HG03439 (cell line): Measurements from ENCODE around the gene RPRD1A.
"Not testable (repeated sequence)": the region's sequence is repeated elsewhere in the genome, so short reads cannot be mapped to it uniquely, and the experiment has no call there.

Experiments used
- ATAC-seq: cut with Tn5 transposase; IDR thresholded peaks from one replicate; pipeline ENCODE4 v1.9.1; 2021; ENCODE audit warnings: mild to moderate bottlenecking, moderate library complexity; ENCODE audit not compliant: unreplicated experiment

Gene RPRD1A

DNA sequence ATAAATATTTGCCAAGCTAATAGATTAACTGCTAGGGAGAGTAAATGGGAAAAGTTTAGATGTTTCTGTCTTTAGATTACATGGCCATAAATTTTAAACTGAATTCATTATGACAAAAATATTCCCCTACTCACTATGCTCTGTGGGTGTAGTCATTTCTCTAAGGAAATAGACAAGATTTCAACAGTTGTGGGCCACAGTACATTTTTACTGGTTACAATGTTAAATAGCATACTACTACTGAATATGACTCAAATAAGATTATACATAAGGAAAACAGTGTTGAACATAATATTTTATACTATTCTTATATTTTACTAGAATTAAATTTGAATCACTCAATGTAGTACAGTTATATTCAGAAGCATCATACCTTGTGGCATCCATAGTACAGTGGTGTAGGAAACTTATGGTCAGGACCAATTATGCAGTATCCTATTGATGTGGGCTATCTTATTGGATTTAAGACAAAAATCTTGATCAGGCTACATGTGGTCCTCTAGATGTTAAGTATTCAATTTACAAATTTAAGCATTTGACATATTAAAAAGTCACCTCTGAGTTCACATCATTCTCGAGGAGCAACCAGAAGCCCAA is 33.0 kb downstream of the RPRD1A start:
- ATAC-seq, result no peak

DNA sequence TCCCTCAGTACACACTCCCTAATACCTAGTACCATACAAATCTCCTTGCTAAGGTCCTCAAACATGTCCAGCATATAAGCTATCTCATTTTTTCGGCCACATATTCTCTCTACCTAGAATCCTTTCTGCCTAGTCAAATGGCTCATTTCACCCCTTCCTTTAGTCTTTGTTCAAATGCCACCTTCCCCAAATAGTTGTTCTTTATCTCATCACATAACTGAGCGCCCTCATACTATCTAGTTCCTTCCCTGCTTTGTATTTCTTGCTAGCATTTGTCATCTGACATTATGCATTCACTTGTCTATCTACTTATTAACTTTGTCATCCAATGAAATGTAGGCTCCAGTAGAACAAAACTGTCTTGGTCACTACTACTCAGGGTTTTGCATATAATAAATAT is 35.5 kb downstream of the RPRD1A start:
- no peak for ATAC-seq

DNA sequence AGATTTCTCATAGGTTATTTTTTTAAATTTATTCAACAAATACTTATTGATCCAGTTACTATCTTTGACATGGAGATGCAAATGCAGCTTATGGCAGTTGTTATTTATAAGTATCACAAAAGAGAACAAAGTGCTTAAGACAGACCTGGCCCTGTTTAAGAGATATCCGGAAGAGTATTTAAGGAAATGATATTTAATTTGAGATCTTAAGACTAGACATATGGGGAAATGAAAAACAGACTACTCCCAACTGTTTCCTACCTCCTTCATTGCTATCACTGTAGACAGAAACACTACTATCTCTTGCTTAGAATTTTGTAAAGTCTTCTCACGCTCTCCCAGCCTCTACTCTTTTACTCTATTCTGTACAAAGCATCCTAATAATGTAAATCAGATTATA is 36.0 kb downstream of the RPRD1A start:
- ATAC-seq, result no peak

DNA sequence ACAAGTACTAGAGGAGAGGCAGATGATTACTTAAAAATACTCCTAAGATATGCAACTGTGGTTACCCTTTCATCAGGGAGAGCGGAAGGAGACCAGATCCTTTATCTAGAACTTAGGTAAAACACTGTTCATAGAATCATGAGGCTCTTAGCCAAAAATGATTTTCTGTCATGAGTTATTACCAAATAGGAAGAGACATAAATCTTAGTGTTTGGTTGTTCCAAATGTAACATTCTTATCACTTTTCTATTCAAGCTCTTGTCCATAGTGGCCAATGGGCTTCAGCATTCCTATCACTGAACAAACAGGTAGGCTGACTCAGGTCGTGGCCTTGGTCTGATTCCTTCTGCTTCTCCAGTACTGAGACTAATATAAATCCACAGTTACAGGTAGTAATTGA is 38.5 kb downstream of the RPRD1A start:
- ATAC-seq, result no peak

DNA sequence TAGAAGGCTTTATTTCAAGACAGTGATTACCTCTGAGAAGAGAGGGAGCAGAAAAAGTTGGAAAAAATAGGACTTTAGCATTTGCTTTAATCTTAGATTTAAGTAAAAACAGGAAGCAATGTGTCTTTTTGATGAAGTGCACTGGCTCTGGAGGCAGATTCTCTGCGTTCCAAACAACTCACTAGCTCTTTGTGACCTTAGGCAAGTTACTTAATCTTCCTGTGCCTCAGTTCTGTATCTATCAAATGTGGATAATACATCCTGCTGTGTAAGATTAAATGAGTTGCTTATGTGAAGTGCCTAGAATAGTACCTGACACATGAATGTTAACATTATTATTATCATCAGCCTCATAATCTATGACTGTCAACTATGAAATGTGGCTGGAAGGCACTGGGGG is 42.3 kb downstream of the RPRD1A start:
- ATAC-seq, result no peak

DNA sequence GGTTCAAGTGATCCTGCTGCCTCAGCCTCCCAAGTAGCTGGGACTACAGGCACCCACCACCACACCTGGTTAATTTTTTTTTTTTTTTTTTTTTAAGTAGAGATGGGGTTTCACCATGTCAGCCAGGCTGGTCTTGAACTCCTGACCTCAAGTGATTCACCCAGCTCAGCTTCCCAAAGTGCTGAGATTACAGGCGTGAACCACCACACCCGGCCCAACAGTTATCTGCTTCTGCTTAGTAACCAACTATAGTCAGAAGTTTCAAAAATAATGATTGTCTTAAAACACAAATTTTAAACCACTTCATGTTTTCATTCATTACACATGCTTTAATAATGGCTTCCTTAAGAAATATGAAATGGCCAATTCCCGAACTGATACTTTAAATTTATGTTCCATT is 43.1 kb downstream of the RPRD1A start:
- ATAC-seq, result not testable (repeated sequence)

DNA sequence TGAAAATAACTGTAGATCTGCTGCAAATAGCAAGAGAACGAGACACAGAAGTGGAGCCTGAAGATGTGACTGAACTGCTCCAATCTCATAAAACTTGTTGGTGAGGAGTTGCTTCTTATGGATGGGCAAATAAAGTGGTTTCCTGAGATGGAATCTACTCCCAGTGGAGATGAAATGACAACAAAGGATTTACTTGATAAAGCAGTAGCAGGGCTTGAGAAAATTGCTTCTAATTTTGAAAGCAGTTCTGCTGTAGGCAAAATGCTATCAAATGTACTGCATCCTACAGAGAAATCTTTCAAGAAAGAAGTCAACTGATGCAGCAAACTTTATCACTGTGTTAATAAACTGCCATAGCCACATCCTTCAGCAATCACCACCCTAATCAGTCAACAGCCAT is 44.0 kb downstream of the RPRD1A start:
- no peak for ATAC-seq

DNA sequence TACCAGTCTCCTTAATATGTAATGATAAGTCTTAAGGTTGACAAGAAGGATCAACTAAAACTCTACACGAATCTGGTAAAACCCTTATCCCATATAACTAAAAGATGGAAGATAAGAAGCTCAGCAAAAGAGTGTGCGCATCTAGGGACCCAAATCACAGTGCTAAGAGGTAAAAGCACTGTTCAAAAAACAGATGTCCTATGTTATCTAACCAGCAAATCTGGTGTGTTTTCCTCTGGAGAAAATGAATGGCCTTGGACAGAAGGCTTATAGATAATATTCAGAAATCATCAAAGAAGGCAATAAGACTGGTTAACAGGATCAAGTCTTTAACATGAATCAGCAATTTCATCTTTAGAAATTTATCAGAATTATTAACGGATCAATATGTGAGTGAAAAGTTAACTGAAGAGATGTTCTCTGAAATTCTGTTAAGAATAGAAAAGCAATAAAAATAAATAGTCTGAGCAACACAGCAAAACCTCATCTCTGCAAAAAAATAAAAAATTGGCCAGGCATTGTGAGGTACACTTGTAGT is 47.1 kb downstream of the RPRD1A start:
- ATAC-seq, result no peak

DNA sequence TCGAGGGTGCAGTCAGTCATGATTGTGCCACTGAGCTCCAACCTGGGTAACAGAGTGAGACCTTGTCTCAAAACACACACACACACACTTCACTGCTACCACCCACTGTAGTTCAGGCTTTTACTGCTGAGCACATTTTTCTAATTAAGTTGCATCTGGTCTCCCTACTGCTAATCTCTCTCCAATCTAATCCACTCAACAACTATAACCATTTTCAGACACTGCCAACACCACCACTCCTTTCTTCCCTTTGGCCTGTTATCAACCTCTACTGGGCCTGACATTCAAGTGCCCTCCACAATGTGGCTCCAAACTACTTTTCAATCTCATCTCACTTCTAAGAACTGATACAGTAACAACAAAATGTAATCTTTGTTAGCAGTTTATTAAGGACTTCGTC is 50.1 kb downstream of the RPRD1A start:
- ATAC-seq, result no peak

DNA sequence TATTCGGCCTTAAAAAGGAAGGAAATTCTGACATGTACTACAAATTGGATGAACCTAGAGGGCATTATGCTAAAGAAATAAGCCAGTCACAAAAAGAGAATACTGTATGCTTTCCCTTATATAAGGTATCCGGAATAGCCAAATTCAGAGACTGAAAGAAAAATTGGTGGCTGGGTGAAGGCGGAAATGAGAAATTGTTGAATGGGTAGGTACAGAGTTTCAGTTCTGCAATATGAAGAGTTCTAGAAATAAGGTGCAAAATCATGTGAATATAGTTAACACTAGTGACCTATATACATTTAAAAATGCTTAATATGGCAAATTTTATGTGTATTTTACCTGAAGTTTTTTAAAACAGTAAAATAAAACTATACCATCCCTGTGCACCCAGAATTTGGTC is 51.7 kb downstream of the RPRD1A start:
- ATAC-seq, result peak; percentile 84

DNA sequence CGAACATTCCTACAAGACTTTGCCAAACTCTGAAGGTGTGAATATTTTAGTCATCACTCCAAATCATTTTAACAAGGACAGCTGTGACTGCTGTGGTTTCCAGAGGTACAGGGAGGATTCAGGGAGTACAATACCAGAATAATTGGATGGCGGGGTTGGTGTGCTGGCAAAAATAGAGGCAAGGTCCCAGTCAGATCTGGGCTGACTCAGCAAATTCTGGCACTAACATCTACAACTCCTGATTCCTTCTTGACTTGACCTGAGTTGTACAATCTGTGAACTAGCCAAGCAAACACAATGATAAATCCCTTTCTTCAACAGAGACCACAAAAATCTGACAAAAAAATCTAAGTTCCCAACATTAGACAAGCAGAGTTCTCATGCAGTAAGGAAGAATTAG is 54.5 kb downstream of the RPRD1A start:
- no peak for ATAC-seq

DNA sequence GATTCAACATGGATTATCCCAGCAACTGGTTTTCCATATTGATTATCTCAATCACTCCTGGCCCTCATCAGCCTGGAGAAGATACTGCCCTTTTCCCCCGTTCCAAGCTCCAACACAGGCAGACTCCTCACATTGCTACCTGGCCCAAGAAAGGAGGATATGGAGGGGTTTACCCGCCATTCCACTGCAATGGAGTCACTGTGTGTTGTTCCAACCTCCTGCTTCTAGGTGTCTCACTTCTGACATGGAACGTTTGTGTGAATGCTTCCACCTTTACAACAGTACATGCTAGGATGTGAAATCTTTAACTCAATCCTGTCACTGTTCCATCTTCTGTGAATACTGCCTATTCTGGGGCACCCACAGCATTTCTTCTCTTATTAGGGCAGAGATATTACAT is 58.1 kb downstream of the RPRD1A start:
- ATAC-seq, result no peak

DNA sequence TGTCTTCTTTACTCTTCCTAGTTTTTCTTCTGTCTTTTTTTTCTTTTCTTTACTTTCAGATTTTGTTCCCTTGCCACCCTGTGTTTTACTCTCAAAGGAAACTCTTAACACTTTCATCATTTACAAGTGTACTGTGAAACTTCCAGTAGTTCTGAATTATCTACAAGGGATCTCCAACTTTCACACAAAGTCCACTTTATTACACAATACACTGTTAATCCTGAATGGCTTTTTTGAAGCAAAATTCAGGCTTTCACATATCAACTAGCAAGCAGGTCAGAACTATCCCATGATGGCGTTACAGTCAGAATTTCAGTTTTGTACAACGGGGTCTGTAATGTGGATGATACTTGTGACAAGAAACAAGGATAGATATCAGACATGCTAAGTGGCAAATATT is 60.4 kb downstream of the RPRD1A start:
- ATAC-seq, result no peak

DNA sequence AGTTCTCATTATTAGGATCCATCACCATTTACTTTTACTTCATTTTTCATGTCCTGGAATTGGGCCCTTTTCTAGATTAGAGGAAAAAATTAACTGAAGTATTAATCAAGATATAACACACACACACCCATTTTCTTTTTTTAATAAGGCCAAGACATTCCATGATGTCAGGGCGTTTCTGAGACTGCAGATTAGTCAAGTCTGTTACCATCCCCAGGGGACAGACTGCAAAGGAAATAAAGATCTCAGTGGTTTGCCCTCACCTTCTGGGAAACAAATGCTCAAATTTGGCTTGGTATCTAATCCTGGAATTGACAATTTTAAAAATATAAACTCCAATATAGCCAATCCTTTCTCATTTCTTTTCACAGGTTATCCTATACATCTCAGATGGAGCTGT is 67.4 kb downstream of the RPRD1A start:
- ATAC-seq, result no peak

DNA sequence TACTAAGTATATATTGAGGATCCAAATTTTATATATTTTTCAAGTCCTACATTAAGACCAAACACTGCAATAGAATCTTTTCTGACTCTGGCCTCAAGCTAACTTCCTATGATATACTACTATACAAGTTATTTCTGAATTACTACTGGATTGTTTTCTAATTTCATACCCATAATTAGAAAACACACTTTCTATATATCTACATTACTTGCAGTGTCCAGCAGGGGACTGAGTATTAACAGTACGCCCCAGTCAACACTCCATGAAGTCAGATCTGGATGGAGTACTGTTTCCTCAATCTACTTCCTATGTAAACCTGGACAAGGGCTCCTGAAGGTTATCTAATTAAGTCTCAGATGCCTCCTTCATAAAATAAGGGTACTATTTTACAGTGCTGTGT is 68.4 kb downstream of the RPRD1A start:
- no peak for ATAC-seq

DNA sequence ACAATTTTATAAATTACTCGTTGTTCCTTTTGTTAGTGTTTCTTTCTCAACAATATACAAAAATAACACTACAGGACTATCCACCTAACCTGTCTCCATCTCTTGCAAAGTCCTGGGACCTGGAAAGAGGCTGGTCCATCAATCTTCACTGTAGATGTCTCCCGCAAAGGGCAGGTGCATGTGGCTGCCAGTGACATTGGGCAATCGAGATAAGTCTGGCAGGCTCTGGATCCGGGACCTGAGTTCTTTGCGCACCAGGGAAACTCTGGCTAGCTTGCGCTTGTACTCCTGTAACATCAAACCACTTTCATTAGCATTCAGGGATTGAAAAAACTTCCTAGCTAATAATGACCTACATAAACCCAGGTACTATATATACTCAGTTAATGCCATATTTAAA is 74.3 kb downstream of the RPRD1A start:
- no peak for ATAC-seq

DNA sequence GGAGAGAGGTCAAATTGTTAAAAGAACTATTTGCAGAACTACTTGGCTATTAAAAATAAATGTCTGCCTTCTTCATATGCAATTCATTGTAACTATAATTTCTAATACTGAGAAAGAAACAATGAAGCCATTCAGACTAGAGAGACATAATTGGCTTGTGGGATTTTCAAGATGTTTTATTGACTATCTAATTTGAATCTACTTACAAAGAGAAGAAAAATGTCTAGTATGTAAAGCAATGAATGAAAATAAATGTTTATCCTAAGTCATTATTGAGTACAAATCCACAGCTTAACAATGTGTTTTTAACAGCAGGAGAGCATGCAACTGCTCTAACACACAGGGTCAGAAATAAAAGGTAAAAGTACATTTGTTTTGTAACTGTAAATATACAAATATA is 75.7 kb downstream of the RPRD1A start:
- ATAC-seq, result no peak

DNA sequence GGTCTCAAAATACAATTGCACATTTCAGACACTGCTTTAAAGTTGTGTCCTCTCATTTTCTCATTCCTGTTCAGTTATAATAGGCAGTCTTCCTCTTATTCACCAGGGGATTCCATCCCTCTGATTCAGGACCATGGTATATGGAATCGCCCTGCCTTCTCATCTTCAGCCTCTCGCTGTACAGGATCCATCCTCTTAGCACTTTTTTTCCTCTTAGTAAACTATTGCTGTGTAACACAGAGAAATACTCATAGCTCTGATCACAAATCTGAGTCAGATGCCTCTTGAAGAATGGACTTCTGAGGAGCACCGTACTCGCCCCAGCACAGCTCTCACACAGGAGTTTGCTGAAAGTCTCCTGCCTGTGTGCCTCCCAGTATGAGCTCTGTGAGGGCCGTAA is 83.5 kb downstream of the RPRD1A start:
- no peak for ATAC-seq

DNA sequence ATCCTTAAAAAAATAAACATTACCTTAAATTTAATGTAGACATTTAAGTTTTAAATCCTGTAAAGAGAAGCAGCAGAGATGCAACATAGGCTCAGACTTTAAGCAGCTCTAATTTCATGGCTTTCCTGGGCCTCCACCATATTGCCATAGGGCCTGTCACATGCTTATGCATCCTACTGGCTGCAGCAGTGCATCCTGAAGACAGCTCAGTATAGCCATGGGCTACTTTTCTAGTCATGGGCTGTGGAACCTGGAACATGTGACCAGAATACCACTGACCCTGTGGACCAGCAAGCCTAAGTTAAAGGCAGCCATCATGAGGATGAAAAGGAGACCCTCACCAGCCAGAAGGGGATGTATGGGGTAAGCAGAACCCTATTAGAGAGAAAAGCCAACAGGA is 84.2 kb downstream of the RPRD1A start:
- no peak for ATAC-seq

DNA sequence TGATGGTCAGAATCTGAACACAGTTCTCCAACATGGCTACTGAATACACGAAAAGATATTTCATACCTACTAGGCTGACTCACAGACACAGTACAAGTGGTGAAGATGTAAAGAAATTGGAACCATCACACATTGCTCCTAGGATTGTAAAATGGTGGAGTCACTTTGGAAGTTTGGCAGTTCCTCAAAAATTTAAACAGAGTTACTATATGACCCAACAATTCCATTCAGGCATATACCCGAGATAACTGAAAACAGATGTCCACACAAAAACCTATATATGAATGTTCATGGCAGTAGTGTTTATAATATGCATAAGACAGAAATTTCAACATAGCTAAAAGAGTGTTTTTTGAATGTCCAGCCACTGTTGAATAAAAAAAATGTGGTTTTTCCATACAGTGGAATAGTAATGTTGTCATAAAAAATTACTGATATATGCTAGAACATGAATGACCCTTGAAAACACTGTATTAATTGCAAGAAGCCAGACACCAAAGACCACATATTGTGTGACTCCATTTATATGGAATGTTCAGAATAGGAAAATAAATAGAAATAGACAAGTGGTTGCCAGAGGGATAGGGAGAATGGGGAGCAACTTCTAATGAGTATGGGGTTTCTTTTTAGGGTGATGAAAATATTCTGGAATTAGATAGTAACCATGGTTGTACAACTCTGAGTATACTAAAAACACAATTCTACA is 84.8 kb downstream of the RPRD1A start:
- ATAC-seq, result no peak

DNA sequence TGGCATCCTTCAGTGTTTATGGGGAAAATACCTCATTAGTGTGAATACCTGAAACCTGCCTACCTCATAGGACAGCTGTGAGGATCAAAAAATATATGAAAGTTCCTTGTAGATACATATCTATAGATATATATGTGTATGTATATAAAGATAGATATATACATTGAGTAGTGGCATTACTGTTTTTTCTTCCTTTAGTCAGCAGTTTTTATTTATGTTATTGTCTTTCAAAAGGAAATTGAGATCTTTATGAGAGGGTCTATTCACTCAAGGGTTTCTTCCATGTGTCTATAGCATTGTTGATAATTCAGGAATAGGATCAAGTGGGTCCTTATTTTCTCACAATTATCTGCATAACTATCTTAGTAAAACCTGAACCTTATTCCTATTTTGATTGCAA is 88.2 kb downstream of the RPRD1A start:
- no peak for ATAC-seq

DNA sequence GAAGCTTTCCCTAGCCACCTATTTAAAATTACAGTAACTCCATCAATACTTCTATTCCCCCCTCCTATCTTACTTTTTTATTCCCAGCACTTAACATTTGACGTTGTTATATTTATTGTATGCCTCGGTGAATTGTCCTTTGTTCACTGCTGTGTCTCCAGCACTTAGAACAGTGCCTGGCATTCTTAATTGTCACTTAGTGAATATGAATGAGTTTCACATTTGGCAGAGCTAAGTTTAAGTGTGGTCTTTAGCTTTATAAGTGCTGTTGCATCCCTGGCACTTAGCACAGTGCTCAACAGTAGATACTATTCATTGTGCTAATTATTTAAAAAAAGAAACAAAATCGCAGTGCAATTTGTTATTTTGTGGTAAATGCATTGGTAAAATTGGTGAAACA is 93.2 kb downstream of the RPRD1A start:
- no peak for ATAC-seq

DNA sequence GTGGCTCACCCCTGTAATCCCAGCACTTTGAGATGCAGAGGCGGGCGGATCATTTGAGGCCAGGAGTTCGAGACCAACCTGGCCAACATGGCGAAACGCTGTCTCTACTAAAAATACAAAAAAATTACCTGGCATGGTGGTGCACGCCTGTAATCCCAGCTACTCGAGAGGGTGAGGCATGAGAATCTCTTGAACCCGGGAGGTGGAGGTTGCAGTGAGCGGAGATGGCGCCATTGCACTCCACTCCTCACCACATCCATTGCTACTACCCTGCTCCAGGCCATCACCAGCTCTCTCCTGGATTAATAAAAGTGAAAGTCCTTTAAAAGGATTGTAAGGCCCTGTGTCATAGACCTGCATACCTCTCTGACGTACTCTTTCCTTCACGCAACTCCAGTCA is 93.7 kb downstream of the RPRD1A start:
- no peak for ATAC-seq
